Stimulated activated CD8-positive, alpha-beta memory T cell treated with anti-CD3 and anti-CD28 coated beads, Interleukin-7, amount 100 ng/mL, for 4 hours (primary cell): ENCODE measurements around the gene SNUPN.
"Not testable (repeated sequence)": the region's sequence is repeated elsewhere in the genome, so short reads cannot be mapped to it uniquely, and the experiment has no call there.

Experiments
- DNase-seq, 2 donors: peaks; one replicate each; pipeline ENCODE4 v3.0.0-alpha.2; 2020; ENCODE audit warnings: low read depth in 2 of 2

The SNUPN gene

GRCh38 chr15:75583701-75584100, 41.8 kb downstream of the SNUPN start:
- no peak for DNase-seq

- DNase-seq: not testable (repeated sequence)
These were observed 42.6 kb downstream of the SNUPN start for GRCh38 chr15:75582943-75583342.

- peak; percentile 51 to 64 for DNase-seq
These were observed 46.3 kb downstream of the SNUPN start, which contains the start of gene PTPN9 for GRCh38 chr15:75578948-75579920. Gene PTPN9, minus strand, starts transcription at chr15:75579315. Its CDS starts 539 bp downstream, at chr15:75578776.

- DNase-seq: peak in 1 of 2 donors; percentile 16
These were observed 47.2 kb downstream of the SNUPN start for GRCh38 chr15:75578173-75578947.

GRCh38 chr15:75577401-75578172, 47.9 kb downstream of the SNUPN start:
- no peak for DNase-seq

DNA sequence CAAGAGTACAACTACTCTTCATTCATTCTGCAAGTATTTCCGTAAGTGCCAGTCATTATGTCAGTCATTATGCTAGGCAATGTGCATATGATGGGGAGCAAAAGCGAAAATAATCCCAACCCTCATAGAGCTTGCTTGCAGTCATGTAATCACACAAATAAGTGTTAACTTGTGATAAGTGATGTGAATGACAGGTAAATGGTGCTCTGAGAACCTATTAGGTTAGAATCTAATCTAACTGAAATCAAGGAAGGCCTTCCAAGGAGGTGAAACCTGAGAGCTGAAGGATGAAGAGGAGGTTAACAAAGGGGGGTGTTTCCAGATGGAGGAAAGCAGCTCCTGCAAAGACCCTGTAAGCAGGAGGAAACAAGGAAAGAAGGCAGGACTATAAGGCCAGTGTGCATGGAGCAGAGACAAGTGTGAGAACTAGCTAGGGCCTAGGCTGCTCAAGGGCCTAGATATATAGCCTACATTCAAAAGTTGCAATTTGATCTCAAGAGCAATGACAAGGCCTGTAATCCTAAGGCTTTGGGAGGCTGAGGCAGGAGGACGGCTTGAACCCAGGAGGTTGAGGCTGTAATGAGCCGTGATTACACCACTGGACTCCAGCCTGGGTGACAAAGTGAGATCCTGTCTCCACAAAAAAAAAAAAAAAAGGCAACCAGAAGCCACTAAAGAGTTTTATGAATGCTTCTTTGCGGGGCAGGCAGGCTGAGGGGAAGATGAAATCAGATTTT, 51.7 kb downstream of the SNUPN start:
- DNase-seq: no peak

- DNase-seq: no peak
These were observed 55.2 kb downstream of the SNUPN start for GRCh38 chr15:75570126-75570845.

- DNase-seq: no peak
These were observed 60.2 kb downstream of the SNUPN start for GRCh38 chr15:75565062-75565970.

DNA sequence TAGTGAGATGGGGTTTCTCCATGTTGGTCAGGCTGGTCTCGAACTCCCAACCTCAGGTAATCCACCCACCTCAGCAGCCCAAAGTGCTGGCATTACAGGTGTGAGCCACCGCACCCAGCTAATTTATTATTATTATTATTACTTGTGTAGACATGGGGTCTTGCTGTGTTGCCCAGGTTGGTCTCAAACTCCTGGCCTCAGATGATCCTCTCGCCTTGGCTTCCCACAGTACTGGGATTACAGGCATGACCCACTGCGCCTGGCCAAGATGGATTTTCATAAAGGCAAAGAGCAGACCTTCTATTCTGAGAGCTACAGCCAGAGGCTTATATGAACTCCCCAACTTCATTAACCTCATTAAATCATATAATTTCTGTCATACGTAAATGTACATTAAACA, 63.6 kb downstream of the SNUPN start:
- DNase-seq: no peak

- DNase-seq: not testable (repeated sequence)
These were observed 66.2 kb downstream of the SNUPN start for GRCh38 chr15:75559360-75559759.

GRCh38 chr15:75558955-75559354, 66.6 kb downstream of the SNUPN start:
- DNase-seq: not testable (repeated sequence)

- no peak for DNase-seq
These were observed 70.8 kb downstream of the SNUPN start for GRCh38 chr15:75554717-75555116.

- no peak for DNase-seq
These were observed 71.9 kb downstream of the SNUPN start for GRCh38 chr15:75553659-75554058.

DNA sequence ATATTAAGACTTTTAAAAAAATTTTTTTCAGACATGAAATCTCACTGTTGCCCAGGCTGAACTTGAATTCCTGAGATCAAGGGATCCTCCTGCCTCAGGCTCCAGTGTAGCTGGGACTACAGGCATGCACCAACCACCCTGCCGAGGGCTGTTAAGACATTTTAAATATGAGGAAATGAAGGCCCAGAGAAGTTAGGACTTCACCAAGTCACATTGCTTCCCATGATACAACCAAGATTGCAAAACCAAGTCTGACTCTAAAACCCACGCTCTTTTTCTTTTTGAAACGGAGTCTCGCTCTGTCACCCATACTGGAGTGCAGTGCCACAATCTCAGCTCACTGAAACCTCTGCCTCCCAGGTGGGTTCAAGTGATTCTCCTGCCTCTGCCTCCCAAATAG, 74.4 kb downstream of the SNUPN start:
- no peak for DNase-seq
